Psoas muscle (tissue), 8 donors: Measurements from ENCODE around the gene QKI. TPM values are rescaled to one million over a fixed set of nuclear protein-coding genes. Genes with fewer than 3 reads are reported as not detected.

Experiments used
- ATAC-seq, 4 donors: fragments of 200-7000 bp; cut with Tn5 transposase; one replicate each; pipeline ENCODE4 v1.9.1; 2020; ENCODE audit warnings: moderate library complexity in 3 of 4, mild to moderate bottlenecking in 2 of 4
- DNase-seq, 2 donors: peaks; one replicate each; pipeline ENCODE4 v3.0.0-alpha.2; 2020
- H3K27ac ChIP-seq: fragments of 200-600 bp; one replicate; pipeline ENCODE4 v1.8.0; 2022
- H3K27me3 ChIP-seq, 3 donors: fragments of 200-600 bp in 1 of 3; one replicate each; pipeline versions ENCODE4 v1.6.1 to v1.8.0; 2013 to 2022; ENCODE audit warnings: low read length in 2 of 3, mild to moderate bottlenecking in 2 of 3, moderate library complexity in 1 of 3; ENCODE audit not compliant: insufficient read depth in 3 of 3
- H3K36me3 ChIP-seq, 2 donors: fragments of 200-600 bp in 1 of 2; one replicate each; pipeline versions ENCODE4 v1.6.1 to v1.8.0; 2013 to 2022; ENCODE audit warnings: low read depth in 1 of 2, mild to moderate bottlenecking in 1 of 2, moderate library complexity in 1 of 2; ENCODE audit not compliant: insufficient read depth in 1 of 2
- H3K4me1 ChIP-seq: fragments of 200-600 bp; one replicate; pipeline ENCODE4 v1.8.0; 2022
- H3K4me3 ChIP-seq: fragments of 200-600 bp; one replicate; pipeline ENCODE4 v1.8.0; 2022; ENCODE audit warnings: mild to moderate bottlenecking
- H3K9me3 ChIP-seq: fragments of 200-600 bp; one replicate; pipeline ENCODE4 v1.8.0; 2022
- CTCF ChIP-seq: fragments of 200-600 bp; IDR thresholded peaks from one replicate; pipeline ENCODE4 v1.8.0; 2022; ENCODE audit warnings: antibody characterized with exemption
- WGBS, 3 donors: extraction: QIAGEN DNeasy Blood & Tissue Kit; methylation state at CpG; one replicate each; pipeline versions ENCODE4 v1.1.6 to v1.1.7; 2013; 5-methylcytosine and 5-hydroxymethylcytosine counted together
- intact Hi-C, 2 donors: fragments of 100-400 bp; cut with DNase I; formaldehyde crosslinking; loops; one replicate each; pipeline versions ENCODE4 v1.11.0 to v1.14.2; 2022
- polyA plus RNA-seq, 3 donors: library from polyadenylated mRNA; stranded (reverse); fragments of 200-250 nt; gene quantifications; one replicate each; pipeline ENCODE4 v1.2.3, GENCODE V29; 2013
- total RNA-seq, 4 donors: library from RNA; stranded (reverse); fragmentation: NEBNext Ultra II Directional in 2 of 4; extraction: Animal tissue kit (Norgen Biotek cat#: 25700) in 2 of 4; gene quantifications; one replicate each; pipeline versions ENCODE4 v1.2.1 to v1.2.4, GENCODE V29; 2021 to 2023
- donor health status: healthy with polysubstance abuse.
- donor health status: DM: no; HTN: no; CAD: no; lungs with moderate emphysema.
- donor health status: Bipolar disorder and iron deficiency.
- donor health status: healthy.
- donor health status: DM: yes; HTN: yes; CAD: no.
- donor health status: DM: no; HTN: no; CAD: no.
- donor health status: DM: no; HTN: no; CAD: no.
- donor health status: DM: yes; HTN: yes; CAD: no.

Gene QKI
- total and polyA plus RNA-seq, 7 donors: 62.0 to 421 (median 275) TPM

GRCh38 chr6:163605385-163606097 lies 191.0 kb downstream of the QKI start:
- no peaks in the 10 kb centered on the region for H3K4me1 ChIP-seq
- no peaks in the 10 kb centered on the region for H3K36me3 ChIP-seq
- no peak overlapping the region for H3K27ac ChIP-seq
- H3K4me3 ChIP-seq: no peak overlapping the region
- 86 to 95% (median 88%) methylated on average over 4 of the region's 4 CpGs for WGBS, 3 donors
- no peak for TF ChIP-seq CTCF
- H3K9me3 ChIP-seq: no peaks in the 10 kb centered on the region
- no peaks in the 10 kb centered on the region for H3K27me3 ChIP-seq
- ATAC-seq (no peak), DNase-seq (no peak)
- intact Hi-C loops: no loop called here

- intact Hi-C loops: no loop called here
- Histone ChIP-seq H3K27ac (no peak overlapping the region), H3K36me3 (no peaks in the 10 kb centered on the region), H3K4me3 (no peak overlapping the region), H3K4me1 (no peaks in the 10 kb centered on the region), H3K9me3 (no peaks in the 10 kb centered on the region), H3K27me3 (no peaks in the 10 kb centered on the region)
- TF ChIP-seq CTCF: no peak
- ATAC-seq: no peak
- DNase-seq: no peak
- WGBS, 3 donors: 89 to 92% (median 92%) methylated on average over 10 of the region's 10 CpGs
Measured at GRCh38 chr6:163607792-163608191, 193.3 kb downstream of the QKI start.

- 76 to 80% (median 79%) methylated on average over 17 of the region's 17 CpGs for whole genome bisulfite sequencing, 3 donors
- H3K4me3 ChIP-seq: no peak overlapping the region
- ATAC-seq: no peak
- no peaks in the 10 kb centered on the region for H3K4me1 ChIP-seq
- DNase-seq: no peak
- H3K36me3 ChIP-seq: no peaks in the 10 kb centered on the region
- TF ChIP-seq CTCF: no peak
- no peak overlapping the region for H3K27ac ChIP-seq
- no peaks in the 10 kb centered on the region for H3K27me3 ChIP-seq
- no peaks in the 10 kb centered on the region for H3K9me3 ChIP-seq
- intact Hi-C loops: no loop called here
Measured at GRCh38 chr6:163608204-163608644, 193.7 kb downstream of the QKI start.

GRCh38 chr6:163612200-163612599 lies 197.7 kb downstream of the QKI start:
- Histone ChIP-seq H3K36me3 (no peaks in the 10 kb centered on the region), H3K4me1 (no peaks in the 10 kb centered on the region), H3K27me3 (no peaks in the 10 kb centered on the region), H3K4me3 (no peak overlapping the region), H3K9me3 (no peaks in the 10 kb centered on the region), H3K27ac (no peak overlapping the region)
- no peak for TF ChIP-seq CTCF
- DNase-seq (no peak), ATAC-seq (no peak)
- 80 to 89% (median 82%) methylated on average over 8 of the region's 8 CpGs for WGBS, 3 donors
- intact Hi-C loops: no loop called here

- Histone ChIP-seq H3K9me3 (no peaks in the 10 kb centered on the region), H3K4me3 (no peak overlapping the region)
Measured at GRCh38 chr6:163613025-163613424, 198.5 kb downstream of the QKI start.

More at GRCh38 chr6:163613025-163613424, 198.5 kb downstream of the QKI start:
- no peak overlapping the region for H3K27ac ChIP-seq
- H3K4me1 ChIP-seq: no peaks in the 10 kb centered on the region
- WGBS, 3 donors: 80 to 92% (median 81%) methylated on average over 8 of the region's 8 CpGs
- no peaks in the 10 kb centered on the region for H3K27me3 ChIP-seq
- TF ChIP-seq CTCF: no peak
- ATAC-seq (no peak), DNase-seq (no peak)
- intact Hi-C loops: no loop called here
- H3K36me3 ChIP-seq: no peaks in the 10 kb centered on the region
